HCT116 (cell line): Measurements from ENCODE around the gene C6orf132.

Experiments
- ELF1 ChIP-seq: IDR thresholded peaks from 2 replicates; pipeline ENCODE4 v1.6.1; 2012; ENCODE audit warnings: low read depth, borderline replicate concordance
- EZH2 ChIP-seq: fragments of 200-600 bp; sonication (generic); IDR thresholded peaks from 2 replicates; pipeline ENCODE4 v1.6.1; 2017; ENCODE audit warnings: antibody characterized with exemption, mixed run types
- EZH2phosphoT487 ChIP-seq: fragments of 200-600 bp; IDR thresholded peaks from 2 replicates; pipeline ENCODE4 v1.6.1; 2018; ENCODE audit warnings: antibody characterized with exemption, borderline replicate concordance
- POLR2A ChIP-seq: IDR thresholded peaks from 2 replicates; pipeline ENCODE4 v1.7.0; 2011; ENCODE audit warnings: borderline replicate concordance; ENCODE audit not compliant: insufficient read depth, insufficient read length; ENCODE audit errors: extremely low read depth
- RAD21 ChIP-seq: IDR thresholded peaks from 2 replicates; pipeline ENCODE4 v1.6.1; 2012; ENCODE audit warnings: low read depth, mild to moderate bottlenecking
- TF ChIP-seq, protein P1 (sequence below), 3 experiments: fragments of 200-600 bp in 1 of 3; sonication (generic) in 1 of 3; IDR thresholded peaks in 2 of 3; conservative IDR thresholded peaks in 1 of 3; 2 replicates each; pipeline ENCODE4 v1.5.1; 2012 to 2017; ENCODE audit warnings: low read depth in 2 of 3, low read length in 2 of 3, antibody characterized with exemption in 1 of 3, borderline replicate concordance in 1 of 3, control low read depth in 1 of 3, mild to moderate bottlenecking in 1 of 3, mixed read lengths in 1 of 3, mixed run types in 1 of 3, moderate library complexity in 1 of 3; ENCODE audit not compliant: insufficient read depth in 1 of 3

DNA sequence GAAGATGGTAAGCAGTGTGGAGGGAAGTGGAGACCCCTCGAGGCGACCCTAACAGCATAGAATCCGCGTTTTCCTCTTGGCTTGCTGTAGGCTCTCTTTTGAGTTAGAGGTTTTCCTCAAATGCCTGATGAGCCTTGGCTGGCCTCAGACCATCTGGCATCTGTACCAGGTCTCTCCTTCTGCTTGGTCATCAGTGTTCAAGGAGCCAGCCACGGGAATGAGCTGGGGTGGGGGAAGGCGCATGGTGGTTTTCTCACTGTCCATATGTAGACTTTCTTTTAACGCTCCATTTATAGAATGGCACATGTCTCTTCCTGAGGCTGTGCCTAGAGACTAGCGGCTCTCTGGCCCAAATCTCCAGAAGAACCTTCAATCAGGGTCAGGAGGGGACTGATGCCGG is 22.6 kb upstream of the C6orf132 start:
- TF ChIP-seq, protein P1, sequence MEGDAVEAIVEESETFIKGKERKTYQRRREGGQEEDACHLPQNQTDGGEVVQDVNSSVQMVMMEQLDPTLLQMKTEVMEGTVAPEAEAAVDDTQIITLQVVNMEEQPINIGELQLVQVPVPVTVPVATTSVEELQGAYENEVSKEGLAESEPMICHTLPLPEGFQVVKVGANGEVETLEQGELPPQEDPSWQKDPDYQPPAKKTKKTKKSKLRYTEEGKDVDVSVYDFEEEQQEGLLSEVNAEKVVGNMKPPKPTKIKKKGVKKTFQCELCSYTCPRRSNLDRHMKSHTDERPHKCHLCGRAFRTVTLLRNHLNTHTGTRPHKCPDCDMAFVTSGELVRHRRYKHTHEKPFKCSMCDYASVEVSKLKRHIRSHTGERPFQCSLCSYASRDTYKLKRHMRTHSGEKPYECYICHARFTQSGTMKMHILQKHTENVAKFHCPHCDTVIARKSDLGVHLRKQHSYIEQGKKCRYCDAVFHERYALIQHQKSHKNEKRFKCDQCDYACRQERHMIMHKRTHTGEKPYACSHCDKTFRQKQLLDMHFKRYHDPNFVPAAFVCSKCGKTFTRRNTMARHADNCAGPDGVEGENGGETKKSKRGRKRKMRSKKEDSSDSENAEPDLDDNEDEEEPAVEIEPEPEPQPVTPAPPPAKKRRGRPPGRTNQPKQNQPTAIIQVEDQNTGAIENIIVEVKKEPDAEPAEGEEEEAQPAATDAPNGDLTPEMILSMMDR (IDR thresholded peaks at IDR 0.05 in 2 of 3, conservative IDR thresholded peaks at IDR 0.05 in 1 of 3; ENCODE audit: borderline replicate concordance in 1 of 3, insufficient read depth in 1 of 3, low read depth in 2 of 3, low read length in 2 of 3): no peak
- TF ChIP-seq ELF1 (no peak), POLR2A (no peak), EZH2phosphoT487 (no peak), RAD21 (no peak), EZH2 (no peak)
